GM19099 (cell line): ENCODE results near the gene SERPINB10.

Experiments used
- POLR2A ChIP-seq: IDR thresholded peaks from 3 replicates; pipeline ENCODE4 v1.6.1; 2011; ENCODE audit warnings: low read depth; ENCODE audit not compliant: insufficient read length; ENCODE audit errors: extremely low read depth

The SERPINB10 gene

DNA sequence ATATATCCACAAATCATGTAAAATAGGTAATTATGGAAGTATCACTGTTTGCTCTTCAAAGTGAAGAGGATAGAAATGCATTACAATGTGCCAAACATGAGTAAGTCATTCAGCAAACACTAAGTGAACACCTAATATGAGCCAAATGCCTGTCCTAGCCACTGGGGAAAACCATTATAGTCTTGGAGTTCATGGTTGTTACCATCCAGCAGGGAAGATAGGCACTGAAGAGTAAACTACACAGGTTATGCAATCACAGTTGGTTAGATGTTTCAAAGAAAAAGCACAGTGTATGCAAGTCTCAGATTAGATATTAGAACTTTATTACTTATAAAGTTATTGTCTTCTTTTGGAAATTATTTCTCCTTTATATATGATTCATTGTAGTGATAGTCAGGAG is 24.1 kb upstream of the SERPINB10 start:
- TF ChIP-seq POLR2A: no peak

DNA sequence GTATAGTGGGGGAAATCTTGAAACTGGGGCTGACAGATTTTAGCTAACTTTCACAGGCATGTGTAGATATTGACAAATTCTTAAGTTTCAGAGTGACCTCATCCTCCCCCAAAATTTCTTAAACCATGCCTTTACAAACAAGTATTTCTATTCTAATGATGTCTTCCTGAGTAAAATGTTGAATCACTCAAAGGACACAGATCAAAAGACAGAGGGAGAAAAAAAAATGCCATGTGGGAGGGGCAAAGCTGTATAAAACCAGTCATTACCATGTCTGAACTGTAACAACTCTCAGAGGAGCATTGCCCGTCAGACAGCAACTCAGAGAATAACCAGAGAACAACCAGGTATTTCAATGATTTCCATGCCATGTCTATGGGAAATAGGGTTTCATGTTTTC is 20.3 kb upstream of the SERPINB10 start, which contains the start of gene SERPINB2:
Gene SERPINB2 (plus strand): TSS at position 282 of the 400 bp plus-strand sequence. CDS start 3,740 bp downstream, outside the sequence.
- TF ChIP-seq POLR2A: no peak

DNA sequence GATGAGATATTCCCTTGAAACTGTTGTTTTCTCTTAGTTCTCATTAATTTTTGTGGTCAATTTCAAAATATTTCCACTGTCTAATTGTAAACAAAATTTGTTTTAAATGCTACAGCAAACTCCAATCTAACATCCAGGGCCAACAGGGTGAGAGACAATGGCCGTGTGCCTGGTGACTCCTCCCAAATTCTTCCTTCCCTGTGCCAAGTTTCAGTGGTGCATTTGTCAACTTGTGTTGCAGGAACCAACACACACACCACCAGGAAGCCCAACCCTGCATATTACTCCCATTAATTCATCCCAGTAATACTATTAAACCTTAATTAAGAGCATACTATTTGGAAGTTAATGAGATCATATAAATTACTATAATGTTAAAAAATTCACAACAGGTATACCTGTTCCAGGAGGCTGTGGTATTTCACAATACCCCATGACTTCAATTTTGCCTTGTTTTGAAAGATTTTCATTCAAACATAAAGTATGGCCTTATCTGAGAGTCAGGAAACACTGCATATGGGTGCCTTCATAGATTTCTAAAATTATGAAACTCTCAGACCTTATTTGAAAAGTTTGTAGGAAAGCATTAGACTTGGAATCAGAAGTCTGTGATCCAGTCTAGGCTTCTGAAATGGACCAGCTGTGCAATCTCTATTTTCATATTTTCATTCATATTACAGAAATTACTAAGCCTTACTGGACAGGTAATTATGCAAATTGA is 19.1 kb upstream of the SERPINB10 start:
- no peak for TF ChIP-seq POLR2A

DNA sequence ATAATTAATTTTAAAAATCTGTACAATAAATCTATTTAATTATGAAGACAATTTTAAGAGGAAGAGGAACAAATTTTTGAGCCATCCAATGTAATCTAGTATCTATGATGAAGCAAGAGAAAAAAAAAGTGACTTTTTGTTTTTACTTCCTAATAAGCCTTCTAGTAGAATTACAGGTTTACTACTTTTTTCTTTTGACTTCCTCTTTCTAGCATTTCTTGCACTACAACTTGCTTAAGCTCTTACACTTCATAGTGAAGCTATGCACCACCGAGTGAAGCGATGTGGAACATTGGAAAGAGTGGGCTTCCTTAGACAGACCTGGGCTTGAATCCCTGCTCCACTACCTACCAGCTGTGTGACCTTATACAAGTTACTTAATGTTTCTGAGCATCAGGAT is 18.1 kb upstream of the SERPINB10 start:
- no peak for TF ChIP-seq POLR2A

DNA sequence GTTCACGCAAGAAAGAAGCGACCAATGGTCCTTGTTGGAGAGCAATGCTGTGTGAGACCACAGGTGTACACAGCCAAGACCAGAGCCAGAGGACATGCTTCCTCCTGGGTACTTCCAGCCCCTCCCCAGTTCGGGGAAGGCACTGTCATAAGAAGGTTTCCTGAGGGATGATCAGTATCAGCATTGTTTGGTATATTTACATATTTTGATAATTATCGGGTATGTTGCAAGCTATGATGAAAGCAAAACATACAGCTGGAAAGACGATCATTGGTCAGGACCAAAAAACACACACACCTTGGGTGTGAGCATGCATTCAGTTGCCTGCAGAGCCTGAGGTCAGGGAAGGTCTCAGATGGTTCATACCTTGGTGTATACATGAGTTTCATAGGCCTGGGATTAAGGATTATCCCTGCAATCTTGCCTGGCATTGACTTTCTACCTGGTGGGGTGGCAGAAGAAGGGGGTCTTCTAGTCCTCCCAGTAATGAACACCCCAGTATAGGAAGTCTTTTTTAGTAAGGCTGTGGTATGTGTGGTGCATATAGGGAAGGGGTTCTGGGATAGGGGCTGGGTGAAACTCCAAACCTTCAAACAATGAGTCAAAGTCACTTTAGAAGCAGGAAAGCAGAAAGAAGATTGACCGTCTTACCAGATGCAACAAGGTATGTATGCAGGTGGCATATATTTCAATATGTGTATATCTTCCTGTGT is 17.4 kb upstream of the SERPINB10 start:
- TF ChIP-seq POLR2A: no peak

DNA sequence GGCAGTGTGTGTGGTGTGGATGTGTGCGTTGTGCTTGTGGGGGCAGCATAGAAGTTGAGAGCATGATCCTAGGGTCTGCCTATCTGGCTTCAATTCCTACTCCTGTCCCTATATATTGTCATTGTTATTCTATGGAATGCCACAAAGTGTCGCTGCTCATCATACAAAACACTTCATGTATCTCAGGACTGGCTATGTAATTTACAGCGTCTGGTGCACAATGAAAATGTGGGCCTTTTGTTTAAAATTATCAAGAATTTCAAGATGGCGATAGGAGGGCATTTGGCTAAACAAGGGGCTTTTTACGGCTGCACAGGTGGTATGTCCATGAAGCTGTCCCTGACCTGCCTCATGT is 16.8 kb upstream of the SERPINB10 start:
- TF ChIP-seq POLR2A: no peak

DNA sequence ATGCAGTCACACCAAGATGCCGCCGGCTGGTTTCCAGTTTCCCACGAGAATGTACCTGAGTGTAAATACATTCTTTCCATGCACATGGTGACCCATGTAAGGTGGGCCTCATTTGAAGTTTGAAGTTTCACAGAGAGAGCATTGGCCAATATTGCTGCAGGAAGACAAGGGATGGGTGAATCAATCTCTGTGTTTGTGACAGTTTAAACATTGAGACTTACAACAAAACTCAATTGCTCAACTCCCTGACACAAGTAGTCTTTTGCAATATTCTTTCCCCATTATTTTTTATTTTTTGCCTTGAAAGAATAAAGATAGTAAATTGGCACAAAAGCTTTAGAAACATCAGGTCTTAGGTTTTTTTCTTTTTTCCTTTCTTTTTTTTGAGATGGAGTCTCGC is 15.2 kb upstream of the SERPINB10 start:
- TF ChIP-seq POLR2A: no peak

DNA sequence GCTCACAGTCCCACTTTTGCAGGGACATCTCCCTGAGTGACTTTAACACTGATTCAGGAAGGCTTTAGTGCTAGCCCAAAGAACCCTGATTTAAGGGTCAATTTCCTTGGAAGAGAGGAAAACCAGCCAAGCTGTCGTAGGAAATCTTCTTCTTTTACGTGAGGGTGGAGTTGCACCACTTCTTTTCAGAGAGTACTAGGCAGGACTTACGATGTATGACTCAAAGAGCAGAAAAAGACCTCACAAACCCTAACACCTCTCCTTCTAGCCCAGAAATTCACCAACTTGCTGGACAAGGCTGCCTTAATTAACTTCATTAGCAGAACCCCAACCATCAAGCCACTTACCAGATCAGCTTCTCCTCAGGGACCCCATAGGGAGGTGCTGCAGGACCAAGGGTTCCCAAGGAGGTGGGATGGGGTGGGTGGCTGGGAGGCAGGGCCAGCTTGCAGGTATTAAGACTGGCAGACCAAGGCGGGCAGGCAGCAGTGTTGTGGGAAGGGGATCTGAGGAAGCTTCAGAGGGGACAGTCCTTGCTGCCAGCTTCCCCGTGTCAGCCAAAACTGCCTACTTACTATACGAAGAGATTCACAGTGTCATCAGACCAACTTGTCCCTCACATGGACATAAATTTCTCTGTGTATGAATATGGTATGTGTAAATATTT is 13.5 kb upstream of the SERPINB10 start:
- TF ChIP-seq POLR2A: no peak

DNA sequence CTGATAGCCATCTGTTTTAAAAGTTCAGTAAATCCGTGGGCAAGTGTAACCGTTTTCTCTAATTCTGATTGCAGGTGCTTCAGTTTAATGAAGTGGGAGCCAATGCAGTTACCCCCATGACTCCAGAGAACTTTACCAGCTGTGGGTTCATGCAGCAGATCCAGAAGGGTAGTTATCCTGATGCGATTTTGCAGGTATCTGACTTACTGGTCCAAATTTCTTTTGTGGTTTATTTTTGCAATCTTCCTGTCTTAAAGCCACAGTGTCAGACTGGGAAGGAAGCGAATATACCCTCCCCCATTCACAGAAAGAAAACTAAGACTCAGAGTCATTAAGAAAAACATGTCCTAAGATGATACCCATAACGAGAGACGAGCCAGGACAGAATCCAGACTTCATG is 12.6 kb upstream of the SERPINB10 start:
- no peak for TF ChIP-seq POLR2A

DNA sequence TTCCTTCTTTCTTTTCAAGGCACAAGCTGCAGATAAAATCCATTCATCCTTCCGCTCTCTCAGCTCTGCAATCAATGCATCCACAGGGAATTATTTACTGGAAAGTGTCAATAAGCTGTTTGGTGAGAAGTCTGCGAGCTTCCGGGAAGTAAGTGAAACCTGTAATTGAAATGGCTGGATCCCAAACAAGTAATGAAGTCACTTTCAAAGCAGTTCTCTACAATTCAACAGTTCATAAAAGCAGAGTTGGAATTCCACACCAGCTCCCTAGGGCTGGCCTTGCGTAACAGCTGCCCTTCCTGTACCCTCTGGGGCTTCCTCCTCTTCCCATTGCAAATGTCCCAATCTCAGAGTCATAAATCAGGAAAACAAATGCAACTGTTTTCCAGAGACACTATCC is 10.7 kb upstream of the SERPINB10 start:
- TF ChIP-seq POLR2A: no peak

DNA sequence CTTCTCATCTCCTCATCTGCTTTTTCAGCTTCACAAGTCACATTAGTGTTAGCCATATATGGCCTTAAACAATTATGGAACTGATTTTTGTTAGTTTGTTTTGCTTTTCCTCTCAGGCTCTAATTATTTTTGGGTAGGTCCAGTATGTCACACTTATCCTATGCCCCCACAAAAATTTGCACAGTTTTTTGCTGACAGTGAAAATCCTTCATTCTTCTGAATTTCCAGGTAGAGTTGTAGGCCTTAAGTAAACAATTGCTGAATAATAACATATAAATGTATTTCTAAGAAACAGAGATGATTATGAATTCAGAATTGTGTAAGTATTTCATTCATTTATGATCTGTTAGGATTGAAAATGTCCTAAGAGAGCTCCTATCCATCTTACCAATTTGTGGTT is 8.6 kb upstream of the SERPINB10 start:
- no peak for TF ChIP-seq POLR2A

DNA sequence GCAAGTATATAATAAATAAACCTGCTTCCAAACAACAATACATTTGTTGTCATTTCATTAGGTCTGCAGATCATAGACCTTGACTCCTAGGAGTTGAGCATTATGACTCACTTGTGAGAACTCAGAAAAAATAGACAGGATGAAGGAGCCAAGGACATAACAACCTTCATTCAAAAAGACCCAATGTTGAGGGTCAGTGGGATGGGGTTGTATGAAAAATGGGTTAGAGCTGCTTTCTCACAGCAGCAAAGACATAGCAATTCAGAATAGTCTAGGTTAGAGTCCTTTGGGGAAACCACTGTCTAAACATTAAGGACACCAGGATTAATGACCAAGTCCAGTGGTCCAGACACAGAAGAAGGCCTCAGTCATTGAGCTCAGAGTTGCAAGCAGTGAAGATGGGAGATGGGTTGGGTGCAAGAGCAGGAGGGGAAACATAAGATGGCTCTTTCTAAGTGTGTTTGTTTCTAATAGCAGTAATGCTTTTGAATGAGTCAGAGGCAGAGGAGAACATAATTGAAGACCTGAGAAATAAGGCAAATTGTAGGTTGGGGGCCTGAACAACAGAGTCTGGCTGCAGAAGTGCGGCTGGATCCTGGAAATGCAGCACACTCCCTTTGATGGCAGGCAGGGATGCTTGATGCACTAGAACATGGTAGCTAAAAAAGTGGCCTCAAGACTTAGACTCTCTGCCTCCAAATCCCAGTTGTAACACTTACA is 3.7 kb upstream of the SERPINB10 start:
- no peak for TF ChIP-seq POLR2A

DNA sequence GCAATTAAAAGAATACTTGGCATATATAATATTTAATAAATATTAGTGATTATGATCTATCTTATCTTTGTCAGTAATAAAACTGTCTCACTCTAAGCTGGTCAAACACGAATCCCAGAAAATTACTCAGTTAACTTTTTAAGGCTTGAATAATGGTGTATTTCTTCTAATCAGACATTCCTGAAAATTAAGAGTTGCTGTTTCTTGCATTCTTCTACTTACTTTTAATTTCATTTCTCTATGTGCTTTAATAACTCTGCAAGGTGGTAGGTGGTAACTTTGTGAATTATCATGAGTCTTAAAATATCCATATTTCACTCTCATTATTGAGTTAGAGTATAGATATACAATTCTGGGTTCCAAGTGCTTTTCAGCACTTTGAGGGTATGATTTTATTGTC is 3.1 kb upstream of the SERPINB10 start:
- no peak for TF ChIP-seq POLR2A

DNA sequence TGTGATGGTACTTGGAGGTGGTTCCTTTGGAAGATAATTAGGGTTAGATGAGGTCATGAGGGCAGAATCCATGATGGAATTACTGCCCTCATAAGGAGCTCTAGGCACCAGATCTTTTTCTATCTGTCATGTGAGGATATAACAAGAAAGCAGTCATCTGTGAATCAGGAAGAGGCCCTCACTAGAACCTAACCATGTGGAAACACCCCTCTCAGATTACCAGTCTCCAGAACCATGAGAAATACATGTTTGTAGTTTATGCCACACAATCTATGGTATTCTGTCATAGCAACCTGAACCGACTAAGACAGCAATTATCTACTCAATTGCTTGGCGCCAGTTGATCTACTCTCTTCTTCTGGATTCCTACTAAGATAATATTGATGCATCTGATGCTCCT is 2.4 kb upstream of the SERPINB10 start:
- TF ChIP-seq POLR2A: no peak

DNA sequence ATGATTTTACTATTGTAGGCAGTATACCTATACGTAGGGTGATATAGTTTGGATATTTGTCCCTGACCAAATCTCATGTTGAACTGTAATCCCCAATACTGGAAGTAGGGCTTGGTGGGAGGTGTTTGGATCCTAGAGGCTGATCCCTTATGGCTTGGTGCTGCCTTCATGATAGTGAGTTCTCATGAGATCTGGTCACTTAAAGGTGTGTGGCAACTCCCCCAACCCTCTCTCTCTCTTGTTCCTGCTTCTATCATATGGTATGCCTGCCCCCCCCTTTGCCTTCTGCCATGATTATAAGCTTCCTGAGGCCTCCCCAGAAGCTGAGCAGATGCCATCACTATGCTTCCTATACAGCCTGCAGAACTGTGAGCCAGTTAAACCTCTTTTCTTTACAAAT is 1.7 kb upstream of the SERPINB10 start:
- no peak for TF ChIP-seq POLR2A
